HepG2 (cell line): ENCODE measurements around the gene EIF1AD. TPM values are rescaled to one million over a fixed set of nuclear protein-coding genes. Genes with fewer than 3 reads are reported as not detected.

Experiments
- ARNT2 ChIP-seq: sonication (generic); formaldehyde crosslinking; IDR thresholded peaks from 2 replicates; pipeline ENCODE4 v1.8.0; 2022; ENCODE audit warnings: mild to moderate bottlenecking, low read depth, missing genetic modification reagents, moderate library complexity
- GABPA ChIP-seq, 2 experiments: IDR thresholded peaks; 2 replicates each; pipeline ENCODE4 v1.6.1; 2011 to 2016; ENCODE audit warnings: low read depth in 2 of 2, low read length in 1 of 2, missing biosample characterization in 1 of 2, missing genetic modification characterization in 1 of 2
- GABPB1 ChIP-seq: IDR thresholded peaks from 2 replicates; pipeline ENCODE4 v1.6.1; 2016; ENCODE audit warnings: mild to moderate bottlenecking, missing genetic modification reagents, moderate library complexity, missing compliant biosample characterization
- GATAD2A ChIP-seq: IDR thresholded peaks from 2 replicates; pipeline ENCODE4 v1.6.1; 2016
- HNRNPLL ChIP-seq: fragments of 200-400 bp; formaldehyde crosslinking; IDR thresholded peaks from 2 replicates; pipeline ENCODE4 v1.6.1; 2017; ENCODE audit warnings: mild to moderate bottlenecking, low read depth, low read length; ENCODE audit not compliant: poor library complexity, severe bottlenecking
- NFE2 ChIP-seq: sonication (generic); formaldehyde crosslinking; IDR thresholded peaks from 2 replicates; pipeline ENCODE4 v1.4.0; 2020; ENCODE audit warnings: missing genetic modification reagents
- PHF20 ChIP-seq: sonication (generic); formaldehyde crosslinking; IDR thresholded peaks from 2 replicates; pipeline ENCODE4 v1.5.0; 2020; ENCODE audit warnings: mild to moderate bottlenecking, missing genetic modification reagents
- SIX1 ChIP-seq: sonication (generic); formaldehyde crosslinking; IDR thresholded peaks from 2 replicates; pipeline ENCODE4 v1.4.0; 2020; ENCODE audit warnings: missing genetic modification reagents, borderline replicate concordance
- TARDBP ChIP-seq: sonication (generic); formaldehyde crosslinking; IDR thresholded peaks from 2 replicates; pipeline ENCODE4 v1.8.0; 2022; ENCODE audit warnings: mild to moderate bottlenecking, missing genetic modification reagents
- ZBTB38 ChIP-seq: sonication (generic); formaldehyde crosslinking; IDR thresholded peaks from 2 replicates; pipeline ENCODE4 v1.5.1; 2020; ENCODE audit warnings: mild to moderate bottlenecking, missing genetic modification reagents
- ZFYVE20 ChIP-seq: sonication (generic); formaldehyde crosslinking; IDR thresholded peaks from 2 replicates; pipeline ENCODE4 v1.8.0; 2023; ENCODE audit warnings: low read depth, mild to moderate bottlenecking, moderate library complexity, missing genetic modification reagents, borderline replicate concordance
- ZSCAN21 ChIP-seq: sonication (generic); formaldehyde crosslinking; IDR thresholded peaks from 2 replicates; pipeline ENCODE4 v1.8.0; 2022; ENCODE audit warnings: mild to moderate bottlenecking, missing genetic modification reagents, moderate library complexity, borderline replicate concordance
- polyA plus RNA-seq, 8 experiments: library from polyadenylated mRNA; depleted of rRNA in 3 of 8; stranded (reverse) in 7 of 8; unstranded in 1 of 8; fragments of >200 nt; fragmentation: Illumina TruSeq in 4 of 8; extraction: Trizol in 4 of 8; gene quantifications; 2 replicates each; pipeline versions ENCODE4 v1.2.1 to v1.2.3, GENCODE V29; 2011 to 2016; ENCODE audit warnings: low read depth in 4 of 8, missing spikeins in 1 of 8, mixed read lengths in 1 of 8; ENCODE audit not compliant: insufficient read depth in 1 of 8
- total RNA-seq, 5 experiments: library from RNA; depleted of rRNA; stranded (reverse); fragments of >200 nt; fragmentation: Illumina TruSeq; extraction: Trizol; gene quantifications; 2 replicates each; pipeline ENCODE4 v1.2.3, GENCODE V29; 2016; ENCODE audit warnings: low read depth in 1 of 5
- TF ChIP-seq, protein P1 (sequence below): sonication (generic); formaldehyde crosslinking; IDR thresholded peaks from 2 replicates; pipeline ENCODE4 v1.9.0; 2022; ENCODE audit warnings: missing genetic modification reagents, mild to moderate bottlenecking, borderline replicate concordance
- TF ChIP-seq, protein P2 (sequence below): sonication (generic); formaldehyde crosslinking; IDR thresholded peaks from 2 replicates; pipeline ENCODE4 v1.8.1; 2022; ENCODE audit warnings: mild to moderate bottlenecking, missing genetic modification reagents
- TF ChIP-seq, protein P3 (sequence below): sonication (generic); formaldehyde crosslinking; IDR thresholded peaks from 2 replicates; pipeline ENCODE4 v1.4.0; 2020; ENCODE audit warnings: missing genetic modification reagents
- TF ChIP-seq, protein P4 (sequence below): IDR thresholded peaks from 2 replicates; pipeline ENCODE4 v1.6.1; 2016; ENCODE audit warnings: missing biosample characterization, missing genetic modification reagents, low read depth
- TF ChIP-seq, protein P5 (sequence below): sonication (generic); formaldehyde crosslinking; IDR thresholded peaks from 2 replicates; pipeline ENCODE4 v1.4.0; 2020; ENCODE audit warnings: mild to moderate bottlenecking, missing genetic modification reagents, borderline replicate concordance

Gene EIF1AD
- total and polyA plus RNA-seq, 2 of the 13 experiments (the other 11 are each of a cell fraction or from before 2014, with no cell fraction given), result 18.2 to 30.8 TPM

DNA sequence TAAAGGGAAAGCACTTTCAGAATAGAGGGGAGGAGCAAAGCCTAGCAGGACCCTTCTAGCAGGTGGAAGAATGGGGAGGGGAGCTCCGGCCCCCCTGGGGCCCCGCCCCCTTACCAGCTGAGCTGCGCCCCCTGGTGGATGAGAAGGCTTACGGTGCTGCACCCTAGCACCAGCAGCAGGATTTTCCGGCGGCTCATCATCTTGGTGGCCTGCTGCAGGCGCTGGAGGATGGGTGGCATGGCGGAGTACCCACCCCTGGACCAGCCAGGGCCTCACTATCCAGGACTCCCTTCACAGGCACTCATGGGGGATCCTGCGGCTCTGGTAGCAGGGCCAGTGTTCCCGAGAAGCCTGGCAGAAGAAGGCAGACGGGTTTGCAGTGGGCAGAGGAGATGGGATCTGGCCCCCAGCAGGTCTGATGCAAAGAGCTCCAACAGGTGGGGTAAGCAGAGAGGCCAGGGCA is 43.3 kb upstream of the EIF1AD start (continued):
- TF ChIP-seq GATAD2A (CRISPR knock-in tag), result peak; percentile 40; the same call in 1 of the 2 replicates
- TF ChIP-seq, protein P1, sequence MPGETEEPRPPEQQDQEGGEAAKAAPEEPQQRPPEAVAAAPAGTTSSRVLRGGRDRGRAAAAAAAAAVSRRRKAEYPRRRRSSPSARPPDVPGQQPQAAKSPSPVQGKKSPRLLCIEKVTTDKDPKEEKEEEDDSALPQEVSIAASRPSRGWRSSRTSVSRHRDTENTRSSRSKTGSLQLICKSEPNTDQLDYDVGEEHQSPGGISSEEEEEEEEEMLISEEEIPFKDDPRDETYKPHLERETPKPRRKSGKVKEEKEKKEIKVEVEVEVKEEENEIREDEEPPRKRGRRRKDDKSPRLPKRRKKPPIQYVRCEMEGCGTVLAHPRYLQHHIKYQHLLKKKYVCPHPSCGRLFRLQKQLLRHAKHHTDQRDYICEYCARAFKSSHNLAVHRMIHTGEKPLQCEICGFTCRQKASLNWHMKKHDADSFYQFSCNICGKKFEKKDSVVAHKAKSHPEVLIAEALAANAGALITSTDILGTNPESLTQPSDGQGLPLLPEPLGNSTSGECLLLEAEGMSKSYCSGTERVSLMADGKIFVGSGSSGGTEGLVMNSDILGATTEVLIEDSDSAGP, result peak; percentile 39; the same call in 1 of the 2 replicates
- 0 out of 2 replicates have a peak, but pooled peaks have one; percentile 41 for TF ChIP-seq ARNT2 (CRISPR knock-in tag)
- peak; percentile 56 for TF ChIP-seq GABPB1 (CRISPR knock-in tag)
- TF ChIP-seq, protein P2, sequence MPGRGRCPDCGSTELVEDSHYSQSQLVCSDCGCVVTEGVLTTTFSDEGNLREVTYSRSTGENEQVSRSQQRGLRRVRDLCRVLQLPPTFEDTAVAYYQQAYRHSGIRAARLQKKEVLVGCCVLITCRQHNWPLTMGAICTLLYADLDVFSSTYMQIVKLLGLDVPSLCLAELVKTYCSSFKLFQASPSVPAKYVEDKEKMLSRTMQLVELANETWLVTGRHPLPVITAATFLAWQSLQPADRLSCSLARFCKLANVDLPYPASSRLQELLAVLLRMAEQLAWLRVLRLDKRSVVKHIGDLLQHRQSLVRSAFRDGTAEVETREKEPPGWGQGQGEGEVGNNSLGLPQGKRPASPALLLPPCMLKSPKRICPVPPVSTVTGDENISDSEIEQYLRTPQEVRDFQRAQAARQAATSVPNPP (CRISPR knock-in tag), result no peak
- TF ChIP-seq, protein P3, sequence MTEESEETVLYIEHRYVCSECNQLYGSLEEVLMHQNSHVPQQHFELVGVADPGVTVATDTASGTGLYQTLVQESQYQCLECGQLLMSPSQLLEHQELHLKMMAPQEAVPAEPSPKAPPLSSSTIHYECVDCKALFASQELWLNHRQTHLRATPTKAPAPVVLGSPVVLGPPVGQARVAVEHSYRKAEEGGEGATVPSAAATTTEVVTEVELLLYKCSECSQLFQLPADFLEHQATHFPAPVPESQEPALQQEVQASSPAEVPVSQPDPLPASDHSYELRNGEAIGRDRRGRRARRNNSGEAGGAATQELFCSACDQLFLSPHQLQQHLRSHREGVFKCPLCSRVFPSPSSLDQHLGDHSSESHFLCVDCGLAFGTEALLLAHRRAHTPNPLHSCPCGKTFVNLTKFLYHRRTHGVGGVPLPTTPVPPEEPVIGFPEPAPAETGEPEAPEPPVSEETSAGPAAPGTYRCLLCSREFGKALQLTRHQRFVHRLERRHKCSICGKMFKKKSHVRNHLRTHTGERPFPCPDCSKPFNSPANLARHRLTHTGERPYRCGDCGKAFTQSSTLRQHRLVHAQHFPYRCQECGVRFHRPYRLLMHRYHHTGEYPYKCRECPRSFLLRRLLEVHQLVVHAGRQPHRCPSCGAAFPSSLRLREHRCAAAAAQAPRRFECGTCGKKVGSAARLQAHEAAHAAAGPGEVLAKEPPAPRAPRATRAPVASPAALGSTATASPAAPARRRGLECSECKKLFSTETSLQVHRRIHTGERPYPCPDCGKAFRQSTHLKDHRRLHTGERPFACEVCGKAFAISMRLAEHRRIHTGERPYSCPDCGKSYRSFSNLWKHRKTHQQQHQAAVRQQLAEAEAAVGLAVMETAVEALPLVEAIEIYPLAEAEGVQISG (CRISPR knock-in tag), result 0 out of 2 replicates have a peak, but pooled peaks have one; percentile 42
- TF ChIP-seq ZBTB38 (CRISPR knock-in tag), result no peak
- TF ChIP-seq, protein P4, sequence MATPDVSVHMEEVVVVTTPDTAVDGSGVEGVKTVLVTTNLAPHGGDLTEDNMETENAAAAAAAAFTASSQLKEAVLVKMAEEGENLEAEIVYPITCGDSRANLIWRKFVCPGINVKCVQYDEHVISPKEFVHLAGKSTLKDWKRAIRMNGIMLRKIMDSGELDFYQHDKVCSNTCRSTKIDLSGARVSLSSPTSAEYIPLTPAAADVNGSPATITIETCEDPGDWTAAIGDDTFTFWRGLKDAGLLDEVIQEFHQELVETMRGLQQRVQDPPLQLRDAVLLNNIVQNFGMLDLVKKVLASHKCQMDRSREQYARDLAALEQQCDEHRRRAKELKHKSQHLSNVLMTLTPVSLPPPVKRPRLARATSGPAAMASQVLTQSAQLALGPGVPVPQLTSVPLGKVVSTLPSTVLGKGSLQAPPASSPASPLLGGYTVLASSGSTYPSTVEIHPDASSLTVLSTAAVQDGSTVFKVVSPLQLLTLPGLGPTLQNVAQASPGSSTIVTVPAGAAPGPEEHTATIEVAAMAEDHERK (CRISPR knock-in tag), result no peak
- no peak for TF ChIP-seq SIX1 (CRISPR knock-in tag)
- TF ChIP-seq ZSCAN21 (CRISPR knock-in tag), result no peak
- TF ChIP-seq PHF20 (CRISPR knock-in tag), result no peak
- TF ChIP-seq HNRNPLL, result peak; percentile 46
- TF ChIP-seq GABPA (IDR thresholded peaks at IDR 0.05; ENCODE audit: low read depth, low read length), result no peak
- TF ChIP-seq GABPA (CRISPR knock-in tag; IDR thresholded peaks at IDR 0.05; ENCODE audit: low read depth), result 0 out of 2 replicates have a peak, but pooled peaks have one; percentile 13
- no peak for TF ChIP-seq TARDBP (CRISPR knock-in tag)
- TF ChIP-seq, protein P5, sequence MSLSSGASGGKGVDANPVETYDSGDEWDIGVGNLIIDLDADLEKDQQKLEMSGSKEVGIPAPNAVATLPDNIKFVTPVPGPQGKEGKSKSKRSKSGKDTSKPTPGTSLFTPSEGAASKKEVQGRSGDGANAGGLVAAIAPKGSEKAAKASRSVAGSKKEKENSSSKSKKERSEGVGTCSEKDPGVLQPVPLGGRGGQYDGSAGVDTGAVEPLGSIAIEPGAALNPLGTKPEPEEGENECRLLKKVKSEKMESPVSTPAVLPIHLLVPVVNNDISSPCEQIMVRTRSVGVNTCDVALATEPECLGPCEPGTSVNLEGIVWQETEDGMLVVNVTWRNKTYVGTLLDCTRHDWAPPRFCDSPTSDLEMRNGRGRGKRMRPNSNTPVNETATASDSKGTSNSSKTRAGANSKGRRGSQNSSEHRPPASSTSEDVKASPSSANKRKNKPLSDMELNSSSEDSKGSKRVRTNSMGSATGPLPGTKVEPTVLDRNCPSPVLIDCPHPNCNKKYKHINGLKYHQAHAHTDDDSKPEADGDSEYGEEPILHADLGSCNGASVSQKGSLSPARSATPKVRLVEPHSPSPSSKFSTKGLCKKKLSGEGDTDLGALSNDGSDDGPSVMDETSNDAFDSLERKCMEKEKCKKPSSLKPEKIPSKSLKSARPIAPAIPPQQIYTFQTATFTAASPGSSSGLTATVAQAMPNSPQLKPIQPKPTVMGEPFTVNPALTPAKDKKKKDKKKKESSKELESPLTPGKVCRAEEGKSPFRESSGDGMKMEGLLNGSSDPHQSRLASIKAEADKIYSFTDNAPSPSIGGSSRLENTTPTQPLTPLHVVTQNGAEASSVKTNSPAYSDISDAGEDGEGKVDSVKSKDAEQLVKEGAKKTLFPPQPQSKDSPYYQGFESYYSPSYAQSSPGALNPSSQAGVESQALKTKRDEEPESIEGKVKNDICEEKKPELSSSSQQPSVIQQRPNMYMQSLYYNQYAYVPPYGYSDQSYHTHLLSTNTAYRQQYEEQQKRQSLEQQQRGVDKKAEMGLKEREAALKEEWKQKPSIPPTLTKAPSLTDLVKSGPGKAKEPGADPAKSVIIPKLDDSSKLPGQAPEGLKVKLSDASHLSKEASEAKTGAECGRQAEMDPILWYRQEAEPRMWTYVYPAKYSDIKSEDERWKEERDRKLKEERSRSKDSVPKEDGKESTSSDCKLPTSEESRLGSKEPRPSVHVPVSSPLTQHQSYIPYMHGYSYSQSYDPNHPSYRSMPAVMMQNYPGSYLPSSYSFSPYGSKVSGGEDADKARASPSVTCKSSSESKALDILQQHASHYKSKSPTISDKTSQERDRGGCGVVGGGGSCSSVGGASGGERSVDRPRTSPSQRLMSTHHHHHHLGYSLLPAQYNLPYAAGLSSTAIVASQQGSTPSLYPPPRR (CRISPR knock-in tag), result no peak
- no peak for TF ChIP-seq ZFYVE20 (CRISPR knock-in tag)
- TF ChIP-seq NFE2 (CRISPR knock-in tag), result no peak
